HG03139 (cell line): ENCODE results near the gene ASPSCR1.

ENCODE experiments used
- ATAC-seq: cut with Tn5 transposase; IDR thresholded peaks from one replicate; pipeline ENCODE4 v1.9.1; 2021; ENCODE audit not compliant: unreplicated experiment

ASPSCR1 gene

GRCh38 chr17:81958633-81959342, 18.6 kb upstream of the ASPSCR1 start:
- no peak for ATAC-seq

GRCh38 chr17:81959362-81960129, 17.9 kb upstream of the ASPSCR1 start:
- ATAC-seq = no peak

- no peak for ATAC-seq
Observed at GRCh38 chr17:81960130-81960958, 17.1 kb upstream of the ASPSCR1 start.

GRCh38 chr17:81961087-81961511, 16.3 kb upstream of the ASPSCR1 start, which contains the start of gene NOTUM:
Gene NOTUM (minus strand): TSS chr17:81961187. CDS start chr17:81960909, 278 bp downstream.
- ATAC-seq = no peak

GRCh38 chr17:81961521-81962498, 15.6 kb upstream of the ASPSCR1 start:
- no peak for ATAC-seq

- no peak for ATAC-seq
Observed at GRCh38 chr17:81962499-81963441, 14.7 kb upstream of the ASPSCR1 start.

- ATAC-seq = no peak
Observed at GRCh38 chr17:81964081-81964849, 13.2 kb upstream of the ASPSCR1 start.

- no peak for ATAC-seq
Observed at GRCh38 chr17:81966343-81967243, 10.8 kb upstream of the ASPSCR1 start.

GRCh38 chr17:81967244-81967532, 10.2 kb upstream of the ASPSCR1 start:
- ATAC-seq = no peak

- no peak for ATAC-seq
Observed at GRCh38 chr17:81967533-81968395, 9.7 kb upstream of the ASPSCR1 start.

- no peak for ATAC-seq
Observed at GRCh38 chr17:81968396-81968745, 9.1 kb upstream of the ASPSCR1 start.

GRCh38 chr17:81968850-81969812, 8.3 kb upstream of the ASPSCR1 start:
- no peak for ATAC-seq

- ATAC-seq = no peak
Observed at GRCh38 chr17:81973432-81973831, 4.0 kb upstream of the ASPSCR1 start.

- ATAC-seq = no peak
Observed at GRCh38 chr17:81976332-81977210, 858 bp upstream of the ASPSCR1 start.
